Epithelial cell of prostate (primary cell): ENCODE data around the gene PCCA.

Experiments used
- DNase-seq: peaks from one replicate; pipeline ENCODE4 v3.0.0-alpha.2; 2011; ENCODE audit warnings: low read depth, low spot score
- H3K27ac ChIP-seq: fragments of 450-650 bp; 2 replicates; pipeline ENCODE4 v1.5.1; 2017; ENCODE audit warnings: mild to moderate bottlenecking

Gene PCCA

GRCh38 chr13:100478107-100478809 is 389.4 kb downstream of the PCCA start:
- H3K27ac ChIP-seq: no peak overlapping the region
- no peak for DNase-seq

- no peak for DNase-seq
- no peak overlapping the region for H3K27ac ChIP-seq
Observed at GRCh38 chr13:100480676-100481075, 391.8 kb downstream of the PCCA start.

GRCh38 chr13:100483139-100483538 is 394.2 kb downstream of the PCCA start:
- H3K27ac ChIP-seq: no peak overlapping the region
- DNase-seq: no peak

GRCh38 chr13:100483841-100484381 is 395.0 kb downstream of the PCCA start:
- no peak for DNase-seq
- no peak overlapping the region for H3K27ac ChIP-seq

- H3K27ac ChIP-seq: no peak overlapping the region
- no peak for DNase-seq
Observed at GRCh38 chr13:100484702-100485101, 395.8 kb downstream of the PCCA start.

- no peak for DNase-seq
- no peak overlapping the region for H3K27ac ChIP-seq
Observed at GRCh38 chr13:100485265-100485664, 396.4 kb downstream of the PCCA start.

- no peak overlapping the region for H3K27ac ChIP-seq
- DNase-seq: no peak
Observed at GRCh38 chr13:100490692-100491091, 401.8 kb downstream of the PCCA start.

- no peak for DNase-seq
- no peak overlapping the region for H3K27ac ChIP-seq
Observed at GRCh38 chr13:100491164-100491842, 402.4 kb downstream of the PCCA start.

- no peak overlapping the region for H3K27ac ChIP-seq
- DNase-seq: no peak
Observed at GRCh38 chr13:100493418-100493817, 404.5 kb downstream of the PCCA start.

GRCh38 chr13:100495455-100495854 is 406.6 kb downstream of the PCCA start:
- no peak for DNase-seq
- H3K27ac ChIP-seq: no peak overlapping the region

- H3K27ac ChIP-seq: no peak overlapping the region
- no peak for DNase-seq
Observed at GRCh38 chr13:100497389-100497788, 408.5 kb downstream of the PCCA start.

GRCh38 chr13:100502446-100502845 is 413.6 kb downstream of the PCCA start:
- H3K27ac ChIP-seq: no peak overlapping the region
- no peak for DNase-seq

GRCh38 chr13:100503622-100504021 is 414.7 kb downstream of the PCCA start:
- no peak for DNase-seq
- H3K27ac ChIP-seq: no peak overlapping the region

GRCh38 chr13:100506154-100506553 is 417.3 kb downstream of the PCCA start:
- no peak overlapping the region for H3K27ac ChIP-seq
- no peak for DNase-seq

- H3K27ac ChIP-seq: no peak overlapping the region
- DNase-seq: no peak
Observed at GRCh38 chr13:100506600-100507422, 417.9 kb downstream of the PCCA start.

GRCh38 chr13:100508455-100508854 is 419.6 kb downstream of the PCCA start:
- H3K27ac ChIP-seq: no peak overlapping the region
- no peak for DNase-seq

- H3K27ac ChIP-seq: no peak overlapping the region
- no peak for DNase-seq
Observed at GRCh38 chr13:100508996-100509395, 420.1 kb downstream of the PCCA start.

GRCh38 chr13:100510208-100510957 is 421.5 kb downstream of the PCCA start:
- no peak overlapping the region for H3K27ac ChIP-seq
- DNase-seq: no peak

GRCh38 chr13:100511466-100511865 is 422.6 kb downstream of the PCCA start:
- DNase-seq: no peak
- H3K27ac ChIP-seq: no peak overlapping the region

- no peak for DNase-seq
Observed at GRCh38 chr13:100512422-100512821, 423.5 kb downstream of the PCCA start.

More at GRCh38 chr13:100512422-100512821, 423.5 kb downstream of the PCCA start:
- no peak overlapping the region for H3K27ac ChIP-seq
